HG02678 (cell line): ENCODE results near the gene EHD4.

Experiments
- ATAC-seq: cut with Tn5 transposase; IDR thresholded peaks from one replicate; pipeline ENCODE4 v1.9.1; 2021; ENCODE audit warnings: mild to moderate bottlenecking, moderate library complexity; ENCODE audit not compliant: unreplicated experiment

The EHD4 gene

DNA sequence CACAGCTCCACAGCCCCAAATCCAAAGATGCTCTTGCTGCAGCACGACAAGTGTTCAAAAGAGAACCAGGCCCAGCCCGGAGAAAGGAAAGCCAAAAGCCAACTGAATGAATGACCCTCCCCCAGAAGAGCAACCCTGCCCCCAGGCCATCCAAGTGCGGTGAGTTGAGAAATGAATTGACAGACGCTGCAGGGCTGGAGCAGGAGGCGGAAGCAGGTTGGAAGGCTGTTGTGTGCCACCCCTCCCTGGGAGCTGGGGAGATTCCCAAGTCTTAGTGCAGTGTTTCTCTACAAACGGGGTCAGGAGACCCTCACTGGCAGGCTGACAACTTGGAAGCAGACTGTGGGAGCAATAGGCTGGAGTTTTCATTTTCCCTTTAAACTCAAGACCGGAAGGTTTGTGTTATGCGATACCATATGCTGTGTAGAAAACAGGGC lies 75.0 kb downstream of the EHD4 start:
- ATAC-seq, result no peak

DNA sequence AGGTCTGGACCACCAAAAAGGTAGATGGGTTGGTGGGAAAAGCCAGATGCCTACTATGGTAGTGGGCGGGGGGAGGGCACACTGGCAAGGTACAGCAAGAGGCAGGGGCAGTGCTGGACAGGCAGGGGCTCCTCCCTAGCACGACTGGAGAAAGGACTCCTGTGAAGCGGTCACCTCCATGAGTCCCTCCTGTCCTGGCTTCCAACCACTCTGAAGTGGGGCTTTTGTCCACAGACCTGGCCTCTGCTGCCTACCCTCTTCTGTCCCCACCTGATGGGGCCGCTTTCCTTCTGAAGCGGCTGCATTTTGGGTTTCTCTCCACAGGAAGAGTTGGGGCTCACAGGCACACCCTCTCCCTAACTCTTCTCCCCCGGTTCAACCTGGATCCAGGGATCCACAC lies 75.8 kb downstream of the EHD4 start:
- no peak for ATAC-seq

DNA sequence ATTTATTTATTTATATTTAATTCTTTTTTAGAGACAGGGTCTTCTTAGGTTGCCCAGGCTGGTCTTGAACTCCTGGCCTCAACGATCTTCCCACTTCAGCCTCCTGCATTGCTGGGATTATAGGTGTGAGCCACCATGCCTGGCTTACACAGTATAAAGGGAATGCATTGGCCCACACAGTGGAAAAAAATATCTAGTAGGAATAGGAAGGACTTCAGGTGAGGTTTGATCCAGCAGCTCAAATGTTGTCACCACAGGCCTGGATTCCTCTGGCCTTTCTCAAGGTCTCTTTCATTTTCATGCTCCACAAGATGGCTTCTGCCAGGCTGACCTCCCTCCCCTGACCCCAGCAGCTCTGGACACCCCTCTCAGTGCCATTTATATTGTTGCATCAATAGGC lies 76.4 kb downstream of the EHD4 start:
- ATAC-seq, result no peak

DNA sequence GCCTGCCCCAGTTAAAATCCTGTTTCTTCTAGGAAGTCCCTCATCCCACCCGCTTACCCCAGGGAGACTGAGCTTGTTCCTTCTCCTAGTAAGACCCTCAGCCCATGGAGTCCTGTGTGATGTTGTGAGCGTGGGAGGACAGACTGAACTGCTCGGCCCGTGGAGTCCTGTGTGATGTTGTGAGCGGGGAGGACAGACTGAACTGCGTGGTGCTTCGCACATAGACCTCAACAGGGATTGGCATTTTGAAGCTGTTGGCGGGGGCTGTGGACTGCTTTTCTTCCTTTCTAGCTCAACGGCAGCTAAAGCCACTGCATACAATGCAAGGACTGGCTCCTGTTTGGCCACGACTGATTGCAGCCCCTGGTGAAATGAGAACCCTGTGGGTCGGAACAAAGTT lies 76.9 kb downstream of the EHD4 start:
- ATAC-seq, result no peak

DNA sequence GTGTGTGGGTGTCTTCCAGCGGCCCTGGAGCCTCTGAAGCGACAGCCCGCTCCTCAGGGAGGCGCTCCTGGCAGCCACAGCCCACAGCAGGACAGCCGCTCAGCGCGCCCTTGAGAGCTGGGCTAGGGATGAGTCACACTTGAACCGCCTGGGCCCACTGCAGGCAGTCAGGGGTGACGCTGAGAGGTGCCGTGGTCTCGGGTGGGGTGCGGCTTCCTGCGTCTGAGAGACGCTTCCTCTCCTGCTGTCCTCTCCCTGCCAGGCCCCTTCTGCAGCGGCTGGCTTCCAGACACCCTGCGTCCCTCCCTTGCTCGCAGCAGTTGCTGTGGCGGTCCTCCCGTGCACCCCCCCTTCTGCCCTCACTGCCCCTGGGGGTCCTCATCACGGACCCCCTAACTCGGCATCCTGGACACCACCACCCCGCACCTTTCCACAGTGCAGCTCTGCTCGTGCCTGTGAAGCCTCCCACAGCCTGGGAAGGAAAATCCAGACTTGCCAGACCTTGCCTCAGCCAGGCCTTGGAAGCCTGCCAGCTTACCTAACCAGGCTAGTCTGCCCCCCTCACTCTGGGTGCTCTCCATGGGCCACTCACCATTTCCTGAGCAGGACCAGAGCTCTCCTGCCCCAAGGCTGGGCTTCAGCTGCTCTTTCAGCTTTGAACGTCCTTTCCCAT lies 77.4 kb downstream of the EHD4 start:
- ATAC-seq, result peak; percentile 90

DNA sequence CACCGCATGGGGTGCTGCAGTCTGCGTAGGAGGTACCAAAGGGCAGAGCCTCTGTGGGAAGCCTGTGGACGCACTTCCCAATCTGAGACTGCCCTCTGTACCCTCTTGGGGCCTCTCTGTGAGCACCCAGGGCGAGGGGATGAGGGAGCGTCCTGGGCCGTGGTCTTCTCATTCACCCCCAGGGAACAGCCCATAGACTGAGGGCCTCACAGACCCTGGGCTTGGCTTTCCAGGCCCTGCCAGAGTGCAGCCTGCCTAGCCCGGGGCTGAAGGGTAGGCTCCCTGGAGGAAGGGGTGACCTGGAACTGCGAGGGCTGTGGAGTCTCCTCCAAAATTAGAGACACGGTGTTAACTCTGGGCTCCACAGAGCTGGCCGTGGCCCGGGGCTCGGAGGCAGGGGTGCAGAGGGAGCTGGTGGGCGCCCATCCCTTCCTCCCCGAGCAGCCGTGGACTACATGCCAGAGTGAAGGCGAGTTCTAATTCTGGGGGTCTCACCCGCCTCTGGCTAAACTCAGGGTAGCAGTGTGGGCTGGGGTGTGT lies 78.0 kb downstream of the EHD4 start:
- ATAC-seq, result no peak

DNA sequence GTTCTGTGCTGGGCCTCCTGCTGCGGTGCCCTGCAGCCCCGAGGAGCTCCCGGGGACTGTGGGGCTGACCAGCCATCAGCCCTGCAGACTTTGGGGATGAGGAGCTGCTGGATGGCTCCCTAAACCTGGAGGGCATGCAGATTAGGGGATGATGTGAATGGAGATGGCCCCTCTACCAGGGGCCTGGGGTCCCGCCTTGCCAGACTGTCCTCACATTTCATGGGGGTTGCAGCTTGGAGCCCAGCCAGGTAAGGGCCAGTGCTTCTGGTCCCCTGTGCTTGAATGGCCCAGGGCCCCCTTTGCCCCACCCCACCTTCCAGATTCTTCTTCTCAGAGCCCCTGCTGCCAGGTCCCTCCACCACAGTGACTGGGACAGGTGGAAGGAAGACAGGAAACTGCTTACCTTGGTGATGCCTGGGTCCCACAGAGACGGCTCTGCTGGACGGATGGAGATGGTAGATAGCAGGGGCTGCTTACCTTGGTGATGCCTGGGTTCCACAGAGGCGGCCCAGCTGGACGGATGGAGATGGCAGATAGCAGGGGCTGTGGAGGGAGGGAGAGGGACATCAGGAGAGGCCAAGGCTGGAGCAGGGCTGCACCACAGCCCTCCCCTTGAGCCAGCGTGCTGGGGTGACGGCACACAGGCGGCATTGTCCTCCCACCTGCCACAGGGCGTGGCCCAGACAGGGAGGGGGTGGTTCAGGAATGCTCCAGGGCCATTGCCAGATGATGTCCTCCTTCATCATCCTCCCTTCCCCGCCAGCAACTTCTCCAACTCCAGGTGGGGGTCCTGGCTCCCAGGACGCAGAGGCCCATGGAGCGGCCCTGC lies 78.7 kb downstream of the EHD4 start, which contains the start of gene SPTBN5:
SPTBN5 (minus strand) TSS at position 632 of the 829 bp plus-strand sequence; CDS start at position 76, 556 bp downstream.
- ATAC-seq, result no peak

DNA sequence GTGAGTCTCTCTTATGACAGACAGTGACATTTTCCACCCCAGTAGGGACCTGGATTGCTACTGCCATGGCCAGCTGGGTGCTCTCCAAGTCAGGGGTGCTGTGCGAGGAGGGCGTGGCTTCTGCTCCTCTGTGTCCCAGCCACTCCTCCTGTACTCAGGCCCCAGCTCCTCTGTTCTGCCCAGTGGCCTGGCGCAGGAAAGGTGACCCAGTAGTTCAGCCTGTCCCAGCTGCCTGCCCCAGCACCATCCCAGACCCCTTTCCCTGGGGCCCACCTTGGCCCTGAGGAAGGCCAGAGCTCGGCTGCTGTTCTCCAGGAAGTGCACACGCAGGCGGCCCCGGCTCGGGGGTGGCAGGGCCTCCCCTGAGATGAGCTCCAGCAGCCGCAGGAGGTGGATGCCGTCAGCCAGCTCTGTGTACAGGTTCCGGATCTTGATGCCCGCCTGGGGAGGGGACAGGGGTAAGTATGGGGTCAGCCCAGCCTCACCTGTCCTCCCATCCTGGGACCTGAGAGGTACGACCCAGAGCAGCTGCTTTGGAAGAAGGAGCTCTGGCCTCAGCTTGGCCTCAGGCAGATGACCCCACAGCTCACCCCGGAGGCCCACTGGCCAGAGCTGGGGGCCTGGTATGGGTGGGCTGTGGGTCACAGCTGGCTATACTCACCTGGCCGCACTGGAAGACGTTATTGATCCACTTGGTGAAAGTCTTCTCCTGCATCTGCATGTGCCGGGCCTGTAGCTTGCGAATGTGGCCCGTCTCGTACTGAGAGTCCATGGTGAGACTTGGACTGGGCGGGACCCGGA lies 79.5 kb downstream of the EHD4 start:
- ATAC-seq, result no peak

DNA sequence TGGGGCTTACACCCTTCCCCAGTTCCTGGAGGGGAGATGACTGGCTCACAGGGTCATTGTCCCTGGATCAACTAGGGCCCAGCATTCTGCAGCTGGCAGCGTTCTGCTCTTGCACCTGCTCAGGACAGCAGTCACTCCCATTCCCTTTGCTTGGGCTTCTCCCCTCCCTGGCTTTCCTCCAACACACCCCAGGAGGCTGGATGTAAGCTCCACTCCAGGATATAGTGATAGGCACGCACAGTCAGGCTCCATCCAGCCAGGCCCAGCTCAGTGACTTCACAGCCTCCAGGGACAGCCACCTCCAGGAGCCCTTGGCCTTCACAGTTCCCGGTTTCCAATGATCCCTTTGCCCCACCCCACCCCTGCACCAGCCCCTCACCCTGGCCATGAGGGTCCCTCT lies 80.4 kb downstream of the EHD4 start:
- ATAC-seq, result no peak

DNA sequence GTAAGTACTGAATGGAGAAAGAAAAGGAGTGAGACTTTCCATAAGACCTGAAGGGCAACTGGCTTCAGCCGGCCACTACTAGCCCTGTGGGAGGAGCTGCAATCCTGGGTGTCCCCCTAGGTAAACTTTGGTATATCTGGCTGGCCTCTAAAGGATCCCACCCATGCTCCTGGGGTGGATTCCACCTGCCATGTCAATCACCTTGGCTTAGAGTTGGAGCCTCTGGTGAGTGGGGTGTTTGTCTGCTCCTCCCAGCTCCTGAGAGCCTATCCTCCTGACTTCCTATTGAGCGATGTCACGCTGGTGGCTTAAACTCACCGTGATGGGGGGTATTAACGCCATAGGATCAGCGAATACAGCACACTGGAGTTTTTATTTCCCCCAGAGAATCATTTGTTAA lies 81.1 kb downstream of the EHD4 start:
- ATAC-seq, result no peak

DNA sequence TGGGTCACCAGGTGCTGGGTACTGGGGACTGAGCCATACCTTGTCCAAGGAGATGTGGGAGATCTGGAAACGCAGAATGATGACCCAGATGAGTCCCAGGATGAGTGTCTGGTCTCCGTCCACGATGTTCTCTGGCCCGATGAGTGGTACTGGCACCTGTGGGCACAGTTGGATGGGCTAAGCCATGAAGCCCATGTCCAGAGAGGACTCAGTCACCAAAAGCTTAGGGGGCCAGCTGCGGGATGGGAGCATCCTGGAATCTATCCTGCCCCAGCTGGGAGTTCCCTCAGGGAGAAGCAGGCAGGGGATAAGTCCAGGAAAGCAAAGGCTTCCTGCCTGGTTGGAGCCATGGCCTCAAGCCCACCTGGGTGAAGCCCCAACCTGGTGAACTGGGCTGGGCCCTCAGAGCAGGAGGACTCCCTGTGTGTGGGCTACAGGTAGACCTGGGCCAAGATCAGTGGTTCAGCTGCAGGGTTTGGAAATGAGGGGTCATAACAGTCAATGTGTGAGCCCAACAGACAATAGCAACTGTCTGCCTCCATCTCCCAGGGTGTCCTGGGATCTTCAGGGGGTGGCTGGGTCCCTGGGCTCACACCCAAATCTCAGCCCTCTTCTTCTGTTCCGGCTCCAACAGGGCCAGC lies 82.2 kb downstream of the EHD4 start:
- ATAC-seq, result no peak

DNA sequence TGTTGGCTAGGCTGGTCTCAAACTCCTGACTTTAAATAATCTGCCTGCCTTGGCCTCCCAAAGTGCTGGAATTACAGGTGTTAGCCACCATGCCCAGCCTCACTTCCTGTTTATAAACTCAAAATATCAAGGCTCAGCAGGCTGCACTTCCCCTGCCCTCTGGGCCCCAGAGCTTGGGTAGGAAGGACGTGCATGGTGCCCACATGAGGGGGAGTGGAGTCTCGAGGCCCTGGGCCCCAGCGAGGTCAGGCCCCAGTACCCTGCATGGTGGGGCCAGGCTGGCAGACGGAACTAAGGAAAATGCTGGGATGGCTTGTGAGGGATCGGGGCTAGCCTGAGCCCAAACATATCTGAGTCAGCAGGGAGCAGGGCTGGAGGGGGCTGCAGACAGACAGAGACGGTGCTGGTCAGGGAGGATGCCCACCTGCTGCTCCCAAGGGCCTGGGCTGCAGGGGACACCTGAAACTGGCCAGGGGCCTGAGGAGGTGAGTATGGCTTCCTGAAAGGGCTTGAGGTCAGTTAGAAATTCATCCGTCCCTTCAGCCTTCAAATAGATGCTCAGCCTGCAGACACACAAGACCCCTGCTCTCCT lies 83.6 kb downstream of the EHD4 start:
- no peak for ATAC-seq

DNA sequence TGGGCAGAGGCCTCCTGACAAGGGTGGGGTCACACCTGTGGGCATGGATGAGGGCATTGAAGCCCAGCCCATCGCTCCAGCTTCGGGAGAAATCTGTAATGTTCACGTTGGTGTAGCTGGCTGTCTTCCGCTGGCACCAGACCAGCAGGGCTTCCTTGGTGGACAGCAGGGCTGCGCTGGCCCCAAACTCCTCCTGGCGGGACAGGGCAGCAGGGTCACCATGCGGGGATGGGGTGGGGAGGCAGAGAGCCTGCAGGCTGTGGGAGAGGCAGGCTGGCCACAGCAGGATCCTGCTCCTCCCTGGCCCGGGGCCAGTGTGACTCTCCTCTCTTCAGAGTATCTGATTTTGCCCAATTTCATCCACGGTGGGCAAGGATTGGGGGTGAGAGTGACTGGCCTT lies 84.5 kb downstream of the EHD4 start:
- ATAC-seq, result no peak

DNA sequence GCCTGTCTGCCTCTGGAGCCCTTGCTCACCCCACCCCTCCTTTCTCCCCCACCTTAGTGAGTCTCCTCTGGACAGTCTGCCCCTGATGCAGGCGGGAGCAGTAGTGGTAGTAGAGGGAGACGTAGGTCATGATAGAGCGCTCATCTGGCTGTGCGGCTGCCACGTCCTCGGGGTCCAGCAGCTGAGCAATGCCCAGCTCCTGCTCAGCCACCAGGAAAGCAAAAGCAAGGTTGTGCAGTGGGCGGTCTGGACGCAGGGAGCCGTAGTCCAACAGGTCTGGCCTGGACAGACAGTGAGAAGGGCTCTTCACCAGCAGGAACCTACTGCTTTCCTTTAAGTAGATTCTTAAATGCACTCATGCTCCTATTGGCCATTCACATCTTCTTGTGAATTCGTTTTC lies 85.2 kb downstream of the EHD4 start:
- ATAC-seq, result no peak

DNA sequence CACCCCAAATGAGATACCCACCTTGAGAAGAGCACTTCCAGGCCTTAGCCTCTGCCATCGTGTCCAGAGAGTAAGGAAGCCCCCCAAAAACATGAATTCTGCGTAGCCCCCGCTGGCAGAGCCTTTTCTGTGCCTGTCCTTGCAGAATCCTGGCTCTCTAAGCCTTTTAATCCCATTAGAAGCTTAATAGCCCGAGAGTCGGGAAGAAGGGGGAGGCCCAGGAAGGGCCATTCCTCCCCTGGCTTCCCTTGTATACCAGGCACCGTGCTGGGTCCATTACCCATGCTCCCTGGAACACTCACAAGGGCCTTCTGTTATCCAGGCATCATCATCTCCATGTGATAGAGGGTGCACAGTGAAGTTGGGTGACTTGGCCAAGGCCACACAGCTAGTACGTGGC lies 85.6 kb downstream of the EHD4 start:
- ATAC-seq, result no peak

DNA sequence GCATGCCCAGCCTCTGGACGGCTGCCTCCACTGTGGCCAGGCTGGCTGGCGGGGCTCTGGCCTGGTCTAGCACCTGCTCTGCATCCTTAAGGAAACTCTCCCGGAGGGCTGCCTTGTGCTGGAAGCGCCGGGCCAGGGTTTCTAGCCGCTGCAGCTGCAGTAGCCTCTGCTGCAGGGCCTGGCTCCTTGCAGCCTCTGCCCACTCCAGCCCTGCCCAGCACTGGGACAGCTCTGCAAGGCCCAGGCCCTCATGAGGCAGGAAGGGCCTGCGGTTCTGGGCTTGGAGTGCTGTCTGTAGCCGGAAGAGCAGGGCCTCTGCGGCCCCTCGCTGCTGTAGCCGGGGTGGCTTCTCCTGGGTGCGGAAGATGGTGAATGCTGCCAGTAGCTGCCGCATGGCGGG lies 86.5 kb downstream of the EHD4 start:
- no peak for ATAC-seq

DNA sequence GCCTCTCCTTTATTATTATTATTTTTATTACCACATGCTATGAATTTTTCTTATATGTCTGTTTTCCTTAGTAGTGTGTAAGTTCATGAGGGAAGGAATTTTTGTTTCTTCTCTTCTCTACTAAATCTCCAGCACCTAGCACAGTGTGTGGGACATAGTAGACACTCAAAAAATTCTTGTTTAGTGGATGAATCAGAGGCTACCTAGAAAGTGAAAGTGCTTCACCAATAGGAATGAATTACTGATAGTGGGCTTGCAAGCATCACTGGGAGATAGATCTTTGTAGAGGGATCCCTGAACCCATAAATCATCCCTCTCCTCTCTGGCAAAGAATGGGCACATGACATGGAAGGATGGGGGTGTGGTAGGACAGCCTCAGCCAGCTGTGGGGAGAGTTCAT lies 87.0 kb downstream of the EHD4 start:
- ATAC-seq, result no peak

DNA sequence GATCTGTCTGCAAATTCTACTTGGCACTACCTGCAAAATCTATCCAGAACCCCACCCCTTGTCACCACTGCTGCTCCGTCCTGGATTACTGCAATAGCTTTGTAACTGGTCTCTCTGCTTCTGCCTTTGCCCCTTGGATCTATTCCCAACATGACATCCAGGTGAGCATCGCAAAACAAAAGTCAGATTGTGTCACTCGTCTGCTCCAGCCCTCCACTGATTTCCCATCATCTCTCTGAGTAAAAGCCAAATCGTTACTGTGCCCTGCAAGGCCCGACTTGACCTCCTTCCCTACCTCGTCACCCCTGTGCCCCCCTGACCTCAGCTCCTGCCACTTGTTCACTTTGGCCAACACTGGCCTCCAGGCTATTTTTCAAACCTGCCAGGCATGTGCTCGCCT lies 87.9 kb downstream of the EHD4 start:
- no peak for ATAC-seq

DNA sequence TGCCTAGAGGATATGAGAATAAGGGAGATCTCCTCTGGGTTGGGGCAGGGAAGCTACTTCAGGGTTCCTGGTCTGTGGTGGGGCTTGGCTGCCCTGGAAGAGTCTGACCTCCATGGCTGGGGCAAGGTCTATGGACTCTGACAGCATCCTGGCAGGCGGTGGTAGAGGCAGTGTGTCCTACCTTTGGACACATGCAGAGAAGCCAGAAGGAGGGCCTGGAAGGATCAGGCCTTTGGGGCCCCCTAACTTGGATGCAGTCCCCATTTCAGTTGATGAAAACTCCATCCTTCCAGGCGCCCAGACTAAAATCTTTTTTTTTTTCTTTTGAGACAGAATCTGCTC lies 88.9 kb downstream of the EHD4 start:
- ATAC-seq, result no peak

DNA sequence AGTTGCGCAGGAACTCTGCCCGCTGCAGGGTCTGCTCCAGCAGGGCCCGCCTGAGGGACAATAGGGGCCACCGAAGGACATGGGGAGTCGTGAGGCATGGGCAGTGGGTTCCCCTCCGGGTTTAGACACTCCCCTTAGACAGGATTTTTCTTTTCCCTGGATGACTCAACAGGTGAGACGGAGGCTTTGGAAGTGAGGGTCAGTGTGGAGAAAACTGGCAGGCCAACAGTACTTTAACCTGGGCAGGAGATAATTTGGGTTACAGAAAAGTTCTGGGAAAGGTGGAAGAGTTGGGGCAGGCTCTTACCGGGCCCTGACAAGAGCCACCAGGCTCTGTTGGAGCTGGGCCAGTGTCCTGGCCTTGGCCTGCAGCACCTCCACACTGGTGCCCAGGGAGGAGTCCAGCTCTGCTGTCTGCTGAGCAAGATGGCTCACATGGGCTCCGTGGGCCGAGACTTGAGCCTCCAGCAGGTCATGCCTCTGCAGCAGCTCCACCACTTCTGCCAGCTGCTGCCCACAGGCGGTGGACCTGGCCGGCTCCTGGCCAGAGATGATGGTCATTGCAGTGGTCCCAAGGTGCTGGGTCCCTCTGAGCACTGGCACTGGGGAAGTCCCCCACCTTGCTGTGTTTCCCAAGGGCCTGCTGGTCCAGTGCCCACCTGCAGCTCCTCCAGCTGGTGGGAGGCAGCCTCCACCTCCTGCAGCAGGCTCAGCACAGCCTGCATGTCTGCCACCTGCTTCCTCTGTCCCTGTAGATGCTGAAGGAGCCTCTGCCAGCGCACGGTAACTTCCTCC lies 89.5 kb downstream of the EHD4 start:
- no peak for ATAC-seq
